Measurements from ENCODE around the gene SMIM5.

Gene SMIM5

DNA sequence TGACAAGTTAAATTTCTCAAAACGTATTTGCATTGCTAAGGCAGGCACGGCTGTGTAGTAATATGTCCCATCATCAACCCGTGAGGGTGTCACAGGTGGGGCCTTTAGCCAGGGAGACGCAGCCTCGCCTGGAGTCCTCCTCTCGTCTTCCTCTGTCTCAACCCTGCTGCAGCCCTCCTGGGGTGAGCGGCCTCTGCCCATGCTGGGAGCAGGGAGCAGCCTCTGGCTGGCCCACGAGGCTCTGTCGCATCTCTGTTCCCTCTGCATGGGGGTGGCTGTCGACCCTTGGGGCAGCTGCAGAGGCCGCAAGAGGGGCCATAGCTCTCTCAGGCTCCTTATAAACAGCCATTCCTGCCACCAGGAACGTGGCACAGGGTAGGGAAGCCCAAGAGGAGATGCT, 806 bp upstream of the SMIM5 start:
- peaks cover 0 to 44% (median 0%) of the 10 kb centered on the region in 3 donors for H3K36me3 ChIP-seq
- DNase-seq = no peak
- H3K4me1 ChIP-seq = peaks cover 10 to 27% (median 20%) of the 10 kb centered on the region in 4 donors
- H3K9me3 ChIP-seq = no peaks in the 10 kb centered on the region
- intact Hi-C loops (cut with DNase I; ENCODE audit: low total_unique reads) = loop anchor here (2.0 to 5.0 kb wide), 2 partner anchors 35 to 116 kb away; partner anchors contain the start of genes RECQL5 and SAP30BP
- peak overlapping the region in 1 of 2 donors; percentile 76 for H3K27ac ChIP-seq
- no peaks in the 10 kb centered on the region for H3K27me3 ChIP-seq
- TF ChIP-seq, protein P1, sequence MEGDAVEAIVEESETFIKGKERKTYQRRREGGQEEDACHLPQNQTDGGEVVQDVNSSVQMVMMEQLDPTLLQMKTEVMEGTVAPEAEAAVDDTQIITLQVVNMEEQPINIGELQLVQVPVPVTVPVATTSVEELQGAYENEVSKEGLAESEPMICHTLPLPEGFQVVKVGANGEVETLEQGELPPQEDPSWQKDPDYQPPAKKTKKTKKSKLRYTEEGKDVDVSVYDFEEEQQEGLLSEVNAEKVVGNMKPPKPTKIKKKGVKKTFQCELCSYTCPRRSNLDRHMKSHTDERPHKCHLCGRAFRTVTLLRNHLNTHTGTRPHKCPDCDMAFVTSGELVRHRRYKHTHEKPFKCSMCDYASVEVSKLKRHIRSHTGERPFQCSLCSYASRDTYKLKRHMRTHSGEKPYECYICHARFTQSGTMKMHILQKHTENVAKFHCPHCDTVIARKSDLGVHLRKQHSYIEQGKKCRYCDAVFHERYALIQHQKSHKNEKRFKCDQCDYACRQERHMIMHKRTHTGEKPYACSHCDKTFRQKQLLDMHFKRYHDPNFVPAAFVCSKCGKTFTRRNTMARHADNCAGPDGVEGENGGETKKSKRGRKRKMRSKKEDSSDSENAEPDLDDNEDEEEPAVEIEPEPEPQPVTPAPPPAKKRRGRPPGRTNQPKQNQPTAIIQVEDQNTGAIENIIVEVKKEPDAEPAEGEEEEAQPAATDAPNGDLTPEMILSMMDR (IDR thresholded peaks at IDR 0.05) = no peak
- H3K4me3 ChIP-seq = no peak overlapping the region

DNA sequence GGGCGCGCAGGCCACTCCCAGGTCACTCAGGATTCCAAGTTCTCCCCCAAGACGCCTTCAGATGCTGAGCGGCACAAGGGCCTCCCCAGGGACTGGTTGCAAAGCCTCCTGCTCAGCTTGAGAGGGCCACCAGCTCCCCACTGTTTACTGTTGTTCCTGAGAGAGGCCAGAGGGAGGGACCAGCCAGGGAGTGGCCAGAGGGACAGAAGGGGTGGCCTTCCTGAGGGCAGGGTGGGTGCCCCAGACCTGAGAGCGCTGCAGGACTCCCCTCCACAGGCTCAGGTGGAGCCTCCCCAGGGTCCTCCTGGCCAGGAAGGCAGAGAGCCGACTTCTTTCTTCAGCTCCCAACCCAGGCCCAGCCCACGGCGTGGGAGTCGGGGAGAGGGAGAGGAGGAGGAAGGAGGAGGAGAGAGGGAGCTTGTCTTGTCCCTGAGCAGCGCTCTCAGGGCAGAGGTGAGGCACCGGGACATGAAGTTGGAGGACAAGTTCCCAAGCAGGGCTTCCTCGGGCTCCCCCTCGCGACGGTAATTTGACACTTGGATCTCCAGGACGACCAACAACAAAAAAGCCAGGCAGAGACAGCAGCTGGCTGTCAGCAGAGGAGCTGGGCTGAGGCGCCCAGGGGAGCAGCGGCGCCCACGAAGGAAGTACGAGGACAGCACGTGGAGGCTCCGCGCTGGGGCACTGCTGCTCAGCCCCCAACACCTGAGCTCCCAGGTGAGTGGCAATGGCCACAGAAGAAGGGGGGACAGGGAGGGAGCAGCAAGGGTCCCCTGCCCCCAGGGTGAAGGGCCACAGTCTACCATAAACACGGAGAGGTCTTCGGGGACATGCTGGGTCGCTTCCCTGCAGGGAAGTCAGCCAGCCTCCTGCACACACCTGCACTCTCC, 497 bp downstream of the SMIM5 start:
- intact Hi-C loops (cut with DNase I; ENCODE audit: low total_unique reads) = loop anchor here (2.0 to 5.0 kb wide), 2 partner anchors 34 to 115 kb away; partner anchors contain the start of genes RECQL5 and SAP30BP
- no peaks in the 10 kb centered on the region for H3K27me3 ChIP-seq
- TF ChIP-seq, protein P1 (IDR thresholded peaks at IDR 0.05) = peak; percentile 43 to 58
- H3K36me3 ChIP-seq = peaks cover 0 to 48% (median 0%) of the 10 kb centered on the region in 3 donors
- H3K4me3 ChIP-seq = peak overlapping the region in 1 of 2 donors; percentile 17
- H3K27ac ChIP-seq = peak overlapping the region; percentile 72 to 76
- peaks cover 10 to 27% (median 20%) of the 10 kb centered on the region in 4 donors for H3K4me1 ChIP-seq
- DNase-seq = peak; percentile 87 to 94
- H3K9me3 ChIP-seq = no peaks in the 10 kb centered on the region

DNA sequence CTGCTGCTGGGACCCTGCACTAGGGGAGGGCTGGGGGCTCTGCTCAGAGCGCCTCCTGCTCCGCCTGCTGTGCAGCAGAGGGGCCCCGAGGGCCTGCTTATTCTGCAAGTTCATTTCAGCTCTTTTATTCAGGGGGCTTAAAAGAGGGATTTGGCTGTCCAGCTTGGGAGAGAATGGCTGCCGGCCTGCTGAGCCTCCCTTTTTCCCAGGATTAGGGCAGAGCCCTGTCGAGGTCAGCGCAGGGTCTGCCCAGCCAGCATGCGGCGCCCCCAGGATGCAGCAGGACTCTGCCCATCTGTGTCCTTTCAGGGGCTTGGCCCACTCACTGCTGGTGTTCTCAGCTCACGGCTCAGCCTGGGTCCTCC, 1.1 kb downstream of the SMIM5 start:
- TF ChIP-seq, protein P1 (IDR thresholded peaks at IDR 0.05) = no peak
- Histone ChIP-seq H3K9me3 (no peaks in the 10 kb centered on the region), H3K36me3 (peaks cover 0 to 50% (median 0%) of the 10 kb centered on the region in 3 donors), H3K27me3 (no peaks in the 10 kb centered on the region), H3K4me3 (no peak overlapping the region), H3K27ac (peak overlapping the region; percentile 72 to 76), H3K4me1 (peaks cover 10 to 27% (median 20%) of the 10 kb centered on the region in 4 donors)
- intact Hi-C loops (cut with DNase I; ENCODE audit: low total_unique reads) = loop anchor here (5.0 kb wide), 1 partner anchor 33 kb away; the partner anchor contains the start of genes RECQL5 and SAP30BP
- no peak for DNase-seq

DNA sequence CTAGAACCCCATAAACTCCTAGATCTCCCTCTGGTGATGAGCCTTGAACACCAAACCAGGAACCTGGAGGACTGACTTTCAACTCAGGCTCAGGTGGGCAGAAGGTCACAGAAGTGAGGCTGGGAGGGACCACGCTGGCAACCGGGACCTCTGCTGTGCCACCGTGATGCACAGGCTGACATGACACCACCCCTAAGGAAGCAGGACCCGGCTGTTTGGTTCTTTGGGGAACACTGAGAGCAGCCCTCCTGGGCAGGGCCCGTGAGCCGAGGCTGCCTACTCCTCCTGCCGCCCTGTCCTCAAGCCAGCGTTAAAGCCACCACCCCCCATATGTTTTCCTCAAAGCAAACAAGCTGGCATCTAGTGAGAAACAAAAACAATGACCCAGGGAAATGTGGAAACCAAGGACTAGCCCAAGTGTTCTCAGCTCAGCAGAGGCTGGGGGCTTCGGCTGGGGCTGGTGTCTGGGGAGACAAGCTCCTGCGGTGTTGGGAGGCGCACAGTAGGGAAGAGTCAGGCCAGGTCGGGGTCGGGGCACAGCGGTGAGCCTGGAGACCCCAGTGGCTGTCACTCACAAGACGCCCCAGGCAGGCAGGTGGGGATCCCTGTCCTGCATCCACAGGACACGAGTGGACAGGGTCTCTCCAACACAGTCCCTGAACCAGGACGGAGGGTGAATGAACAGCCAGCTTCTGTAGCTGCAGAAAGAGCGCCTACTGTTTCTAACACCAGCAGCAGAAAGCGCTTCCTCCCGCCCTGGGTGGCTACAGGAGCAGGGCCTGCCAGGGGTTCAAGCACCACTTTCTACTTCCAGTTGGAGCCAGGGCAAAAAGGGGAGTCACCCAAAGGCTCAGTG, 1.7 kb downstream of the SMIM5 start:
- Histone ChIP-seq H3K27me3 (no peaks in the 10 kb centered on the region), H3K27ac (no peak overlapping the region), H3K36me3 (peaks cover 0 to 50% (median 3%) of the 10 kb centered on the region in 3 donors), H3K4me1 (peaks cover 10 to 27% (median 20%) of the 10 kb centered on the region in 4 donors), H3K4me3 (no peak overlapping the region), H3K9me3 (no peaks in the 10 kb centered on the region)
- intact Hi-C loops (cut with DNase I; ENCODE audit: low total_unique reads) = loop anchor here (5.0 kb wide), 1 partner anchor 32 kb away; the partner anchor contains the start of genes RECQL5 and SAP30BP
- TF ChIP-seq, protein P1 (IDR thresholded peaks at IDR 0.05) = no peak
- DNase-seq = no peak

DNA sequence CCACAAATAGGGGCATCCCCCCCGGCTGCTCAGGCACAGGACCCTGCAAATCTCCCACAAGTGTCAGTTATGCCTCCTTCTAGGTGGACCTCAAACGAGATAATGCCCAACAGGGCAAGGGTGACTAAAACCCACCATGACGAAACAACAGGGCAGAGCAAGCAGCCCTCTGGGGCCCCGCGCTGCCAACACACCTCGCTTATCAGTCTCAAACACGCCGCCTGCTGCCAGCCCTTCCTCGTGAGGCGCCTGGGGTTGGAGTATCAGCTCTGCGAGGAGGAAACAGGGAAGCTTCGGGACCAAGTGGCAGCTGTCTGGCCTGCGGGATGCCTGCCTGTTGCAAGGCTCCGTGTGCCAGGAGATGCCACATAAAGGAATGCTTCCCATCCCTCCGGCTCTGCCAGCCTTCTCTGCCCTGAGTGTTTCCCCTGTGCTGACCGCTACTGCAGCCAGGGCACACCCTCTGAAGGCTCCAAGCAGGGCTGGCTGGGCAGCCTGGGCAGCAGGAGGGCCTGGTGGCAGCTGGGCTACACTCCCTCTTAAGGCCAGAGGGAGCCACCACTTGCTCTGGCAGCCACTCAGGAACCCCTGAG, 2.5 kb downstream of the SMIM5 start:
- H3K4me3 ChIP-seq = no peak overlapping the region
- H3K27me3 ChIP-seq = no peaks in the 10 kb centered on the region
- H3K36me3 ChIP-seq = peaks cover 0 to 50% (median 6%) of the 10 kb centered on the region in 3 donors
- peaks cover 10 to 27% (median 20%) of the 10 kb centered on the region in 4 donors for H3K4me1 ChIP-seq
- no peak for DNase-seq
- no peak overlapping the region for H3K27ac ChIP-seq
- TF ChIP-seq, protein P1 (IDR thresholded peaks at IDR 0.05) = no peak
- no peaks in the 10 kb centered on the region for H3K9me3 ChIP-seq
- intact Hi-C loops (cut with DNase I; ENCODE audit: low total_unique reads) = no loop called here
